ENCODE data around the gene DENND1A. TPM values are rescaled to one million over a fixed set of nuclear protein-coding genes. Genes with fewer than 3 reads are reported as not detected.

Gene DENND1A
- total RNA-seq, 1 donor from 2014 or later = 25.2 TPM

GRCh38 chr9:123715258-123715657 is 214.7 kb downstream of the DENND1A start:
- no peak for TF ChIP-seq CTCF (IDR thresholded peaks at IDR 0.05)
- intact Hi-C loops (cut with micrococcal nuclease) = loop anchor here (10.0 kb wide), 1 partner anchor 100 kb away; no protein-coding TSS in a partner anchor
- Mint-ChIP-seq H3K4me1 (peaks cover 25% of the 10 kb centered on the region), H3K4me3 (no peak overlapping the region), H3K9me3 (peaks cover 5% of the 10 kb centered on the region), H3K27me3 (no peaks in the 10 kb centered on the region), H3K36me3 (ENCODE audit: low read depth) (peaks cover 4% of the 10 kb centered on the region), H3K27ac (no peak overlapping the region)
- DNase-seq = no peak
- CTCF ChIA-PET = no interaction called here
- no peak for ATAC-seq (ENCODE audit: low read depth)
- POLR2A ChIA-PET = no interaction called here

GRCh38 chr9:123713282-123713681 is 216.6 kb downstream of the DENND1A start:
- TF ChIP-seq CTCF (IDR thresholded peaks at IDR 0.05) = no peak
- DNase-seq = no peak
- ChIA-PET CTCF (no interaction called here), POLR2A (no interaction called here)
- Mint-ChIP-seq H3K4me1 (peaks cover 22% of the 10 kb centered on the region), H3K27me3 (no peaks in the 10 kb centered on the region), H3K9me3 (no peaks in the 10 kb centered on the region), H3K36me3 (ENCODE audit: low read depth) (no peaks in the 10 kb centered on the region), H3K27ac (no peak overlapping the region), H3K4me3 (no peak overlapping the region)
- ATAC-seq (ENCODE audit: low read depth) = no peak
- intact Hi-C loops (cut with micrococcal nuclease) = loop anchor here (10.0 kb wide), 1 partner anchor 102 kb away; no protein-coding TSS in a partner anchor

- H3K36me3 Mint-ChIP-seq (ENCODE audit: low read depth) = no peaks in the 10 kb centered on the region
- CTCF ChIA-PET = no interaction called here
These were observed 217.5 kb downstream of the DENND1A start for GRCh38 chr9:123712399-123712798.

GRCh38 chr9:123710299-123710698 is 219.6 kb downstream of the DENND1A start:
- TF ChIP-seq CTCF (IDR thresholded peaks at IDR 0.05) = no peak

More at GRCh38 chr9:123712399-123712798, 217.5 kb downstream of the DENND1A start:
- ATAC-seq (ENCODE audit: low read depth) = no peak
- Mint-ChIP-seq H3K4me1 (peaks cover 16% of the 10 kb centered on the region), H3K4me3 (no peak overlapping the region), H3K9me3 (no peaks in the 10 kb centered on the region), H3K27me3 (no peaks in the 10 kb centered on the region), H3K27ac (no peak overlapping the region)
- intact Hi-C loops (cut with micrococcal nuclease) = loop anchor here (10.0 kb wide), 1 partner anchor 102 kb away; no protein-coding TSS in a partner anchor
- POLR2A ChIA-PET = no interaction called here
- no peak for TF ChIP-seq CTCF (IDR thresholded peaks at IDR 0.05)
- DNase-seq = no peak

GRCh38 chr9:123702483-123702882 is 227.4 kb downstream of the DENND1A start:
- intact Hi-C loops (cut with micrococcal nuclease) = no loop called here
- DNase-seq (no peak), ATAC-seq (ENCODE audit: low read depth) (no peak)
- H3K4me3 Mint-ChIP-seq = no peak overlapping the region
- peaks cover 32% of the 10 kb centered on the region for H3K36me3 Mint-ChIP-seq (ENCODE audit: low read depth)
- no peak for TF ChIP-seq CTCF (IDR thresholded peaks at IDR 0.05)
- no peaks in the 10 kb centered on the region for H3K27me3 Mint-ChIP-seq
- CTCF ChIA-PET = interaction anchor here (0.6 kb wide), 1 partner anchor 143 kb away, joined by 3 read pairs; no protein-coding TSS in a partner anchor
- H3K4me1 Mint-ChIP-seq = peaks cover 23% of the 10 kb centered on the region
- POLR2A ChIA-PET = no interaction called here
- peaks cover 27% of the 10 kb centered on the region for H3K9me3 Mint-ChIP-seq
- H3K27ac Mint-ChIP-seq = no peak overlapping the region

More at GRCh38 chr9:123710299-123710698, 219.6 kb downstream of the DENND1A start:
- Mint-ChIP-seq H3K36me3 (ENCODE audit: low read depth) (peaks cover 3% of the 10 kb centered on the region), H3K4me3 (no peak overlapping the region), H3K27ac (no peak overlapping the region), H3K27me3 (no peaks in the 10 kb centered on the region), H3K4me1 (no peaks in the 10 kb centered on the region), H3K9me3 (no peaks in the 10 kb centered on the region)
- ChIA-PET POLR2A (interaction anchor here (0.7 kb wide), 1 partner anchor 12 kb away, joined by 3 read pairs; no protein-coding TSS in a partner anchor), CTCF (no interaction called here)
- ATAC-seq (ENCODE audit: low read depth) = no peak
- intact Hi-C loops (cut with micrococcal nuclease) = loop anchor here (10.0 kb wide), 1 partner anchor 105 kb away; no protein-coding TSS in a partner anchor
- no peak for DNase-seq

Data from activated B cell treated with CpG ODN at 0.5 μM for 24 hours (primary cell).